RWPE2 (cell line): Measurements from ENCODE around the gene GLYATL1.

Experiments
- ATAC-seq: fragments of 200-7000 bp; cut with Tn5 transposase; 3 replicates; pipeline ENCODE4 v1.9.1; 2021; ENCODE audit warnings: low read depth
- DNase-seq: peaks from one replicate; pipeline ENCODE4 v3.0.0-alpha.2; 2020; ENCODE audit warnings: low spot score
- H3K27ac ChIP-seq: fragments of 450-650 bp; 2 replicates; pipeline ENCODE4 v1.5.1; 2017; ENCODE audit warnings: mild to moderate bottlenecking; ENCODE audit not compliant: poor library complexity, severe bottlenecking
- H3K27me3 ChIP-seq: fragments of 250-450 bp; sonication (Bioruptor Pico); 2 replicates; pipeline ENCODE4 v1.5.1; 2021; ENCODE audit warnings: mild to moderate bottlenecking, moderate library complexity; ENCODE audit not compliant: insufficient read depth, poor library complexity, severe bottlenecking
- H3K36me3 ChIP-seq: fragments of 250-450 bp; sonication (Bioruptor Pico); 2 replicates; pipeline ENCODE4 v1.5.1; 2020; ENCODE audit warnings: low read depth, mild to moderate bottlenecking, moderate library complexity
- H3K4me1 ChIP-seq: fragments of 250-450 bp; sonication (Bioruptor Pico); 2 replicates; pipeline ENCODE4 v1.5.1; 2021; ENCODE audit warnings: mild to moderate bottlenecking, moderate library complexity; ENCODE audit not compliant: insufficient read depth, poor library complexity, severe bottlenecking
- H3K4me3 ChIP-seq: fragments of 250-450 bp; sonication (Bioruptor Pico); 2 replicates; pipeline ENCODE4 v1.5.1; 2021; ENCODE audit warnings: mild to moderate bottlenecking, moderate library complexity; ENCODE audit not compliant: severe bottlenecking
- H3K9me3 ChIP-seq: fragments of 250-450 bp; sonication (Bioruptor Pico); 2 replicates; pipeline ENCODE4 v1.5.1; 2021; ENCODE audit warnings: mild to moderate bottlenecking, moderate library complexity; ENCODE audit not compliant: severe bottlenecking
- CTCF ChIP-seq: fragments of 450-650 bp; IDR thresholded peaks from one replicate; pipeline ENCODE4 v1.5.1; 2017; ENCODE audit warnings: mild to moderate bottlenecking, moderate library complexity; ENCODE audit not compliant: poor library complexity, severe bottlenecking

GLYATL1 gene

GRCh38 chr11:58979222-58979621, 39.9 kb downstream of the GLYATL1 start:
- no peak overlapping the region for H3K27ac ChIP-seq
- peaks cover 3% of the 10 kb centered on the region for H3K27me3 ChIP-seq
- no peaks in the 10 kb centered on the region for H3K9me3 ChIP-seq
- no peak for TF ChIP-seq CTCF
- no peak overlapping the region for H3K4me3 ChIP-seq
- no peaks in the 10 kb centered on the region for H3K36me3 ChIP-seq
- no peaks in the 10 kb centered on the region for H3K4me1 ChIP-seq
- DNase-seq (no peak), ATAC-seq (no peak)

GRCh38 chr11:58980159-58980843, 41.0 kb downstream of the GLYATL1 start:
- H3K4me1 ChIP-seq, result no peaks in the 10 kb centered on the region
- no peak overlapping the region for H3K27ac ChIP-seq
- TF ChIP-seq CTCF, result no peak
- ATAC-seq (no peak), DNase-seq (no peak)
- H3K36me3 ChIP-seq, result no peaks in the 10 kb centered on the region
- no peaks in the 10 kb centered on the region for H3K9me3 ChIP-seq
- H3K4me3 ChIP-seq, result no peak overlapping the region
- peaks cover 3% of the 10 kb centered on the region for H3K27me3 ChIP-seq

- Histone ChIP-seq H3K9me3 (no peaks in the 10 kb centered on the region), H3K27ac (no peak overlapping the region), H3K27me3 (no peaks in the 10 kb centered on the region), H3K4me1 (no peaks in the 10 kb centered on the region), H3K4me3 (no peak overlapping the region), H3K36me3 (no peaks in the 10 kb centered on the region)
- DNase-seq, result no peak
- no peak for TF ChIP-seq CTCF
- no peak for ATAC-seq
These were observed 53.2 kb downstream of the GLYATL1 start for GRCh38 chr11:58992489-58992888.

- TF ChIP-seq CTCF, result no peak
- no peak for ATAC-seq
- no peak for DNase-seq
These were observed 54.9 kb downstream of the GLYATL1 start for GRCh38 chr11:58994171-58994570.

GRCh38 chr11:58998480-58999290, 59.4 kb downstream of the GLYATL1 start:
- H3K4me1 ChIP-seq, result no peaks in the 10 kb centered on the region
- no peaks in the 10 kb centered on the region for H3K9me3 ChIP-seq
- H3K4me3 ChIP-seq, result no peak overlapping the region
- H3K27me3 ChIP-seq, result no peaks in the 10 kb centered on the region
- H3K36me3 ChIP-seq, result no peaks in the 10 kb centered on the region
- ATAC-seq, result no peak
- DNase-seq, result no peak
- TF ChIP-seq CTCF, result no peak
- no peak overlapping the region for H3K27ac ChIP-seq

More at GRCh38 chr11:58994171-58994570, 54.9 kb downstream of the GLYATL1 start:
- no peak overlapping the region for H3K4me3 ChIP-seq
- H3K27me3 ChIP-seq, result no peaks in the 10 kb centered on the region
- no peaks in the 10 kb centered on the region for H3K36me3 ChIP-seq
- H3K4me1 ChIP-seq, result no peaks in the 10 kb centered on the region
- no peak overlapping the region for H3K27ac ChIP-seq
- H3K9me3 ChIP-seq, result no peaks in the 10 kb centered on the region
